ENCODE results near the gene MCF2L2. TPM values are rescaled to one million over a fixed set of nuclear protein-coding genes. Genes with fewer than 3 reads are reported as not detected.
A peak's percentile ranks its signal among the peaks of the same experiment; 100 is the strongest.

The MCF2L2 gene
- total and polyA plus RNA-seq, 9 of the 15 experiments (the other 6 are each of a cell fraction or from before 2014, with no cell fraction given): 0.56 to 4.2 (median 3.0) TPM

- TF ChIP-seq ZC3H11A (IDR thresholded peaks at IDR 0.05; ENCODE audit: low read depth, low read length): no peak
- TF ChIP-seq CLOCK (CRISPR knock-in tag; IDR thresholded peaks at IDR 0.05; ENCODE audit: borderline replicate concordance): no peak
- TF ChIP-seq, protein P1, sequence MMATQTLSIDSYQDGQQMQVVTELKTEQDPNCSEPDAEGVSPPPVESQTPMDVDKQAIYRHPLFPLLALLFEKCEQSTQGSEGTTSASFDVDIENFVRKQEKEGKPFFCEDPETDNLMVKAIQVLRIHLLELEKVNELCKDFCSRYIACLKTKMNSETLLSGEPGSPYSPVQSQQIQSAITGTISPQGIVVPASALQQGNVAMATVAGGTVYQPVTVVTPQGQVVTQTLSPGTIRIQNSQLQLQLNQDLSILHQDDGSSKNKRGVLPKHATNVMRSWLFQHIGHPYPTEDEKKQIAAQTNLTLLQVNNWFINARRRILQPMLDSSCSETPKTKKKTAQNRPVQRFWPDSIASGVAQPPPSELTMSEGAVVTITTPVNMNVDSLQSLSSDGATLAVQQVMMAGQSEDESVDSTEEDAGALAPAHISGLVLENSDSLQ (IDR thresholded peaks at IDR 0.05): peak; percentile 38; the same call in 1 of the 2 replicates
- no peak for TF ChIP-seq HSF4 (CRISPR knock-in tag; IDR thresholded peaks at IDR 0.05; ENCODE audit: borderline replicate concordance)
- TF ChIP-seq MEIS2 (IDR thresholded peaks at IDR 0.05; ENCODE audit: partially characterized antibody): peak; percentile 51
- TF ChIP-seq SAP30 (IDR thresholded peaks at IDR 0.05; ENCODE audit: borderline replicate concordance, insufficient read depth, low read depth, low read length, poor library complexity, severe bottlenecking): no peak
- no peak for TF ChIP-seq ZNF354B (CRISPR knock-in tag; IDR thresholded peaks at IDR 0.05)
- TF ChIP-seq, protein P2, sequence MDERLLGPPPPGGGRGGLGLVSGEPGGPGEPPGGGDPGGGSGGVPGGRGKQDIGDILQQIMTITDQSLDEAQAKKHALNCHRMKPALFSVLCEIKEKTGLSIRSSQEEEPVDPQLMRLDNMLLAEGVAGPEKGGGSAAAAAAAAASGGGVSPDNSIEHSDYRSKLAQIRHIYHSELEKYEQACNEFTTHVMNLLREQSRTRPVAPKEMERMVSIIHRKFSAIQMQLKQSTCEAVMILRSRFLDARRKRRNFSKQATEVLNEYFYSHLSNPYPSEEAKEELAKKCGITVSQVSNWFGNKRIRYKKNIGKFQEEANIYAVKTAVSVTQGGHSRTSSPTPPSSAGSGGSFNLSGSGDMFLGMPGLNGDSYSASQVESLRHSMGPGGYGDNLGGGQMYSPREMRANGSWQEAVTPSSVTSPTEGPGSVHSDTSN (CRISPR knock-in tag; IDR thresholded peaks at IDR 0.05; ENCODE audit: low read depth): no peak
- TF ChIP-seq, protein P2 (tag; conservative IDR thresholded peaks at IDR 0.05; ENCODE audit: low read depth): peak; percentile 79
- no peak for TF ChIP-seq MEF2D (tag; conservative IDR thresholded peaks at IDR 0.05; ENCODE audit: low read depth)
- TF ChIP-seq, protein P3, sequence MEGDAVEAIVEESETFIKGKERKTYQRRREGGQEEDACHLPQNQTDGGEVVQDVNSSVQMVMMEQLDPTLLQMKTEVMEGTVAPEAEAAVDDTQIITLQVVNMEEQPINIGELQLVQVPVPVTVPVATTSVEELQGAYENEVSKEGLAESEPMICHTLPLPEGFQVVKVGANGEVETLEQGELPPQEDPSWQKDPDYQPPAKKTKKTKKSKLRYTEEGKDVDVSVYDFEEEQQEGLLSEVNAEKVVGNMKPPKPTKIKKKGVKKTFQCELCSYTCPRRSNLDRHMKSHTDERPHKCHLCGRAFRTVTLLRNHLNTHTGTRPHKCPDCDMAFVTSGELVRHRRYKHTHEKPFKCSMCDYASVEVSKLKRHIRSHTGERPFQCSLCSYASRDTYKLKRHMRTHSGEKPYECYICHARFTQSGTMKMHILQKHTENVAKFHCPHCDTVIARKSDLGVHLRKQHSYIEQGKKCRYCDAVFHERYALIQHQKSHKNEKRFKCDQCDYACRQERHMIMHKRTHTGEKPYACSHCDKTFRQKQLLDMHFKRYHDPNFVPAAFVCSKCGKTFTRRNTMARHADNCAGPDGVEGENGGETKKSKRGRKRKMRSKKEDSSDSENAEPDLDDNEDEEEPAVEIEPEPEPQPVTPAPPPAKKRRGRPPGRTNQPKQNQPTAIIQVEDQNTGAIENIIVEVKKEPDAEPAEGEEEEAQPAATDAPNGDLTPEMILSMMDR (IDR thresholded peaks at IDR 0.05 in 2 of 3, conservative IDR thresholded peaks at IDR 0.05 in 1 of 3; ENCODE audit: insufficient read depth in 2 of 3, low read depth in 1 of 3, low read length in 3 of 3): no peak
- TF ChIP-seq, protein P4, sequence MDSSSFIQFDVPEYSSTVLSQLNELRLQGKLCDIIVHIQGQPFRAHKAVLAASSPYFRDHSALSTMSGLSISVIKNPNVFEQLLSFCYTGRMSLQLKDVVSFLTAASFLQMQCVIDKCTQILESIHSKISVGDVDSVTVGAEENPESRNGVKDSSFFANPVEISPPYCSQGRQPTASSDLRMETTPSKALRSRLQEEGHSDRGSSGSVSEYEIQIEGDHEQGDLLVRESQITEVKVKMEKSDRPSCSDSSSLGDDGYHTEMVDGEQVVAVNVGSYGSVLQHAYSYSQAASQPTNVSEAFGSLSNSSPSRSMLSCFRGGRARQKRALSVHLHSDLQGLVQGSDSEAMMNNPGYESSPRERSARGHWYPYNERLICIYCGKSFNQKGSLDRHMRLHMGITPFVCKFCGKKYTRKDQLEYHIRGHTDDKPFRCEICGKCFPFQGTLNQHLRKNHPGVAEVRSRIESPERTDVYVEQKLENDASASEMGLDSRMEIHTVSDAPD (CRISPR knock-in tag; IDR thresholded peaks at IDR 0.05): no peak
- Histone ChIP-seq H2AFZ (ENCODE audit: low read depth, low read length) (no peak overlapping the region), H3K27ac (ENCODE audit: extremely low read depth, low read depth, low read length) (no peak overlapping the region), H3K4me2 (ENCODE audit: insufficient read depth, low read length) (no peak overlapping the region), H3K27me3 (ENCODE audit: control insufficient read depth in 2 of 2, insufficient read depth in 2 of 2, low read length in 2 of 2) (no peaks in the 10 kb centered on the region), H3K4me1 (replicated peaks in 1 of 2; ENCODE audit: control insufficient read depth in 2 of 2, insufficient read depth in 2 of 2, low read length in 2 of 2) (peaks cover 6 to 26% of the 10 kb centered on the region in 2 experiments; a peak in 4 of 5 replicates), H3K79me2 (ENCODE audit: control insufficient read depth, insufficient read depth, low read length) (no peaks in the 10 kb centered on the region), H3K9ac (ENCODE audit: insufficient read depth in 1 of 2, low read depth in 2 of 2, low read length in 2 of 2) (no peak overlapping the region), H3K9me3 (replicated peaks; ENCODE audit: control insufficient read depth, insufficient read depth, low read depth, low read length) (no peaks in the 10 kb centered on the region), H3K9me1 (ENCODE audit: control insufficient read depth, insufficient read depth, low read length) (no peaks in the 10 kb centered on the region), H3K4me3 (no peak overlapping the region), H4K20me1 (replicated peaks; ENCODE audit: control insufficient read depth, insufficient read depth, low read length) (no peaks in the 10 kb centered on the region), H3K36me3 (ENCODE audit: control insufficient read depth, insufficient read depth, low read length) (no peaks in the 10 kb centered on the region)
- ChIA-PET CTCF (ENCODE audit: low intra/inter-chr PET ratio) (no interaction called here), POLR2A (no interaction called here)
- intact Hi-C loops (cut with micrococcal nuclease): no loop called here
- DNase-seq (ENCODE audit: extremely low read depth in 1 of 4, low spot score in 3 of 4): no peak
- WGBS (ENCODE audit: insufficient coverage, low coverage, missing lambda C conversion rate): 69% methylated on average over 4 of the region's 9 CpGs
- no TSS peak for BruUV-seq (replicated peaks)
- no peak for ATAC-seq
- FAIRE-seq: no peak
- in situ Hi-C loops (cut with MboI): no loop called here
These were observed 202.0 kb downstream of the MCF2L2 start for GRCh38 chr3:183226333-183226890.
